HG02943 (cell line): ENCODE results near the gene OTOS.

ENCODE experiments used
- ATAC-seq: cut with Tn5 transposase; IDR thresholded peaks from one replicate; pipeline ENCODE4 v1.9.1; 2021; ENCODE audit warnings: mild to moderate bottlenecking, low read depth, moderate library complexity; ENCODE audit not compliant: unreplicated experiment

Gene OTOS

DNA sequence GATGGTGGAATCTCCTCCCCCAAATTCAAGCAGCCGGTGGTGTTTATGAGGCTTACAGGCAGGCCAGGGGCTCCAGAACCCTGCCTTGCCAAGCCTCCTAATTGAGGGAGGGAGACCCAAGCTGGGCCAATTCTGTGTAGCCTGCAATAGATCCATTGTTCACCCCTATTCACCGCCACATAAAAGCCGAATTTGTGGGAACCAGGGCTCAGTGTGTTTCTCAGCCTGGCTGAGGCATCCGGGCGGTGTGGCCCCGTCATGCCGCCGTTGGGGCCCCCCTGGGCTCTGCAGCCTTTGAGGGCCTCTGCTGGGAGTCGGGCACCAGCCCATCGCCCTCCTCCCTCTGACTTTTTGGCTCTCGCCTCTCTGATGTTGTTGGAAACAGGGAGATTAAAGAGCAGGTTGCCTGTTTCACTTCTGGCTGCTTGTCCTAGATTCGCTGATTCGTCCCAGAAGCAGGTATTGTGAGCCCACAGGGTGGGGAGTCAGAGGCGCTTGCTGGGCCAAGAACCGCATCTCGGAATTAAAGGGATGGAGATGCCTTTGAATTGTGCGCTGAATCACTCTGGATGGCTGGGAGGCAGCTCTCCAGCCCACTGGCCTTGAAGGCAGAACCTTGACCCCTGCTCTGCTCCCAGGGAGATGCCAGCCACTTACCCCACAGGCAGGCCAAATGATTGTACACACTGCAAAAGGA lies 14.7 kb upstream of the OTOS start:
- ATAC-seq, result no peak

DNA sequence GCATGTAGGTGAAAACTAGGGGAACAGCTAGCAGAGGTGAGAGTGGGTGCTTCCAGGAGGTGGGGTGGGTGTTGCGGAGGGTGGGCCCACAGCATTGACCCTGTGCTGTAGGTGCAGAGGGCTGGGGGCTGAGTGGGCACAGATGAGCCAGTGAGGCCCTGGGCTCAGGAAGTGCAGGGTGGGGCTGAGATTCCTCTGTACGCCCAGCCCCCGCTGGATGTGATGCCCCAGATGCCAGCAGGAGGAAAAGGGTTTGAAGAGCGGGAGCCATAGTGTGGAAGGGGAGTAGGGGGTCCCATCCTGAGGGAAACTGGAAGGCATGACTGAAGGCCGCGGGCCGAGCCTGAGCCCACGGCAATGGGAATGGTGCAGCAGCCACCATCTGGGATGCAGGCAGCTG lies 14.1 kb upstream of the OTOS start:
- no peak for ATAC-seq

DNA sequence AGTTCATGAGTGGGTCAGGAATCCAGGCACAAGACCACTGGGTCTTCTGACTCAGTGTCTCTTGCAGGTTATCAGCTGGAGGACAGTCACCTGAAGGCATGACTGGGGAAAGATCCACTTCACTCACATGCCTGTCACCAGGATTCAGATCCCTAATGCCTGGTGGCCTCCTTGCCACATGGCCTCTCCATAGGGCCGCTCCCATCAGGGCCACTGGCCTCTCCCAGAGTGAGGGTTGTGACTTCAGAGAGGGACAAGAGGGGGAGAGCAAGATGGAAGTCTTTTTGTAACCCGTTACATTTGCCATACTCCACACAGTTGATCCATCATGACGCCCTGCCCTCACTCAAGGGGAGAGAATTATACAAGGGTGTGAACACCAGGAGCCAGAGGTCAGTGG lies 13.0 kb upstream of the OTOS start:
- no peak for ATAC-seq

DNA sequence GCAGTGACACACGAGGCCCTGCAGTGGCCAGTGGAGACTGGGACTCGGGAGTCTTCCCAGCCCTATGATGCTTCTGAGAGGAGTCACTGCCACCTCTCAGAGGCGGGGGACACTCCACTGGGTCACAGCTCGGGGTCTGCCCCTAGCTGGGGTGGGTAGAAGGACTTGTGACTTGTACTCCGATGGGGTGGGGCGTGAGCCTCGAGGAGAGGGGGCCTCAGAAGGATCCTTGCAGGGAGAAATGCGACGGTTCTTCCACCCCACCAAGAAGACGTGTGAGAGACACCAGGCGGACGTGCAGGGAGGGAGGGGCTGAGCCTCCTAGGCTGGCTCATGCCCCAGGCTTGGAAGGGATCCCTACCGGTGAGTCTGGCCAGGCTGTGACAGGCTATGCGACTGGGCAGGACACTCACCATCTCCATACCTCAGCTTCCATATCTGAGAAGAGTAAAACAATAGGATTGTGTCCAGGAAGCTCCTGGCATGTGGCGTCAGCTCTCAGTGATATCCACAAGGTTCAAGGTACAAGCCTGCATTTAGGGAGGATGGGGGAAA lies 11.1 kb upstream of the OTOS start:
- no peak for ATAC-seq

DNA sequence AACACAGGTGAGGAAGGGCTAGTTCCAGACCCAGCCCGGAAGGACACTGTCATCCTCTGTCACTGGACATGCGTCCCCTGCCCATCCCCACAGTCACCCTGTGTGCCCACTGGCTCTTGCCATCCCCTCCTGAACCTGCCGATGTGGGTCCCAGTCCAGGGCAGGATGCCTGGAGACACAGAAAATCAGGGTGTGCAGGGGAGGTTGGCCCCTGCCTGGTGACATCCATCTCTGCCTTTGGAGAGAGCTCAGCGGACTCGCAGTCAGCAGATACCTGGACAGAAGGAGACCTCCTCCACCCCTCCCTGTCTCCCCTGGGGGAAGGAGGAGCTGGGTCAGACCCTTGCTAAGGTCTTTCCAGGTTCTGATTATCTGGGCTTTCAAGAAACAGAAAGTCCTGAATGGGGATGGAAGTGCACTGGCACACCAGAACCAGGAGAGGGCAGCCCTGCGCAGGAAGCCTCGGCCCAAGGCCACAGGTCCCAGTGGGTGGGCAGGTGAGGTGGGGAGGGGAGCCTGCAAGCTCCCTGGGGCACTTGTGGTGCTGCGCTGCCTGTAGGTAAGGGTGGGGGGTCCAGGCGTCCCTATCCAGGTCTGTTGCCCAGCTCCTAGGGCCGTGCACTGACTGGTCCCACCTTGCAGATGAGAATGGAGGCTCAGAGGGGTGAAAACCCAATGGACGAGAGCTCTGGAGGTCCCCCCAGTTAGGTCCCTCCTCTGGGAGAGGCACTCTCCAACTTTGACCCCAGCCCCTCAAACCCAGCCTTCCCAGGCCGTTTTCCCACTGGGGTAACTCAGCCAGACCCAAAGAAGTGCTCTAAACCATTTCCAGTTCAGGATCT lies 9.7 kb upstream of the OTOS start:
- no peak for ATAC-seq

DNA sequence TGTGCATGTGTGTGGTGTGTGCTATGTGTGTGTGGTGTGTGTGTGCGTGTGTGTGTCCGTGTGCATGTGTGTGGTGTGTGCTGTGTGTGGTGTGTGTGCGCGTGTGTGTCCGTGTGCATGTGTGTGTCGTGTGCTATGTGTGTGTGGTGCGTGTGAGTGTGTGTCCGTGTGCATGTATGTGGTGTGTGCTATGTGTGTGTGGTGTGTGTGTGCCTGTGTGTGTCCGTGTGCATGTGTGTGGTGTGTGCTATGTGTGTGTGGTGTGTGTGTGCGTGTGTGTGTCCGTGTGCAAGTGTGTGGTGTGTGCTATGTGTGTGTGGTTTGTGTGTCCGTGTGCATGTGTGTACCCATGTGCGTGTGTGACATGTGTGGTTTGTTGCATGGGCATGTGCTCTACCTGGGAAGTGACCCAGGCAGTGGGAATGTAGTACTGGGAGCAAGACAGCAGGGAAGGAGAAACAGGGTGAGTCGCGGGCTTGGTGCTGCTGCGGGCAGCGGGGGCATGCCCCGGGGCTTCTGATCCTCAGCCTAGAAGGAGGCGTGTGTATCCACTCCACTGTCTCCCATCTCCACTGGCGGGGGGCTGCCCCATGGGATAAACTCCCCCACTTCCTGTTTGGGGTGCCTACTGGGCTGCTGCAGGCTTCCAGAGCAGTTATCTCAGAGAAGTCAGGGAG lies 7.6 kb upstream of the OTOS start:
- ATAC-seq, result no peak

DNA sequence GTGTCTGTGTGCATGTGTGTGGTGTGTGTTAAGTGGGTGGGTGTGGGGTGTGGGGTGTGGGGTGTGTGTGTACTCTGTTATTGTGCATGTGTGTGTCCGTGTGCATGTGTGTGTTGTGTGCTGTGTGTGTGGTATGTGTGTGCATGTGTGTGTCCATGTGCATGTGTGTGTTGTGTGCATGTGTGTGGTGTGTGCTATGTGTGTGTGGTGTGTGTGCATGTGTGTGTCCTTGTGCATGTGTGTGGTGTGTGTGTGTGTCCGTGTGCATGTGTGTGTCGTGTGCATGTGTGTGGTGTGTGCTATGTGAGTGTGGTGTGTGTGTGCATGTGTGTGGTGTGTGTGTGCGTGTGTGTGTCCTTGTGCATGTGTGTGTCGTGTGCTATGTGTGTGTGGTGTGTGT lies 6.9 kb upstream of the OTOS start:
- ATAC-seq, result no peak

DNA sequence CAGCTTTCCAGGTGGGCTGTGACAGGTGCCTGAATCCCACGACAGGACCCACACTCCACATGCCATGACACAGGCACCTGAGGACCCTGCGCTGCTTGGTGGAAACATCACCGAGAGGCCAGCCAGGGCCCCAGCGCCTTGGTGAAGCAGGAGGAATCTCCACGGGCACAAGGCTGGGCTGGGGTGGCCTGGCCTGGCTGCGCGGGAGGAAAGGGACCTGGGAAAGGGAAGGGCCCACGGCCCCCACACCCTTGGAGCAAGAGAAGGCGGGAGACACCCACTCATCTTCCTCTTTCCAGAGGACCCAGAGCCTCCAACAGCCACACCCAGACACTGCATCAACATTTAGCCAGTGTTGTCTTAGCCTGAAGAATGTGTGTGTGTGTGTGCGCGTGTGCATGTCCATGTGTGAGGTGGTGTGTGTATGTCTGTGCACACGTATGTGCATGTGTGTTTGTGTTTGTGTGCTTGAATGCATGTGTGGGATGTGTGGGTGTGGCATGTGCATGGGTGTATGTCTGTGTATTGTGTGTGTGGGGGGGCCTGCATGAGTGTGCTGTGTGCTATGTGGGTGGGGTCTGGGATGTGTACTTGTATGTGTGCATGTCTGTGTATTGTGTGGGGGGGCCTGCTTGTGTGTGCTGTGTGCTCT lies 6.3 kb upstream of the OTOS start:
- ATAC-seq, result no peak

DNA sequence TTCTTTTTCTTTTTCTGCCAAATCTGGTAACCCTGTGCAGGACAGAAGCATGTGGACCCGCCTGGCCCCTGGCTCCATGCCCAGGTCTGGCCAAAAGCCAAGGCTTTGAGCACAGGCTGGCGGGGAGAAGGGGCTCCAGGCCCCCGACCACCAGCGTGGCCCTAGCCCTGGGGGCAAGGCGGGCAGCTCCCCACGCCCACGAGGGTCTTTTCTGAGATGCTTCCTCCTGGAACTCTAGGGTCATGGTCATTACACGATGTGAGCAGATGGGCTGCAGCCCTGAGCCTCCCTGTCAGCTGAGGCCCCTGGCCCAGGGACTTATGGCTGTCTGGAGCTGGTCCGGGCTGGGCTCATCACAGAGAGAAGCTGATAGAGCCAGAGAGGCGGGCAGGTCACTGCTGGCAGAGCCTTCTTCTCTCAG lies 5.7 kb upstream of the OTOS start:
- ATAC-seq, result no peak

DNA sequence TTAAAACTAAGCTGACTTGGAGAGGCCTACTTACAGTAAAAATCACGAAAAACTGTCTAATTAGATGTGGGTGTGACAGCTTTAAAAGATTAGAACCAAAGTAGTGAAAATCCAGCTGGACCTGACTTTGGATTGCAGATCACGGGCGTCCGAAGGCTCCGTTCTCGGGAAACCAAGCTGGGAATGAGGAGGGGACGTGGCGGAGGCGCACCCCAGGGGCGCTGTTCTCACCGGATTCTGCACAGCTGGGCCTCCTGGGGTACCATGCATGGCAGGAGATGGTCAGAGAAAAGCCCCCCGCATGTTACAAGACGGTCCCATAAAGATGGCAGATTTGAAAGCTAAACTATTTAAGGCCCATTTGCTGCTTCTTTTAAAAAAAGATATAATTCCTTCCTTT lies 5.0 kb upstream of the OTOS start:
- no peak for ATAC-seq

DNA sequence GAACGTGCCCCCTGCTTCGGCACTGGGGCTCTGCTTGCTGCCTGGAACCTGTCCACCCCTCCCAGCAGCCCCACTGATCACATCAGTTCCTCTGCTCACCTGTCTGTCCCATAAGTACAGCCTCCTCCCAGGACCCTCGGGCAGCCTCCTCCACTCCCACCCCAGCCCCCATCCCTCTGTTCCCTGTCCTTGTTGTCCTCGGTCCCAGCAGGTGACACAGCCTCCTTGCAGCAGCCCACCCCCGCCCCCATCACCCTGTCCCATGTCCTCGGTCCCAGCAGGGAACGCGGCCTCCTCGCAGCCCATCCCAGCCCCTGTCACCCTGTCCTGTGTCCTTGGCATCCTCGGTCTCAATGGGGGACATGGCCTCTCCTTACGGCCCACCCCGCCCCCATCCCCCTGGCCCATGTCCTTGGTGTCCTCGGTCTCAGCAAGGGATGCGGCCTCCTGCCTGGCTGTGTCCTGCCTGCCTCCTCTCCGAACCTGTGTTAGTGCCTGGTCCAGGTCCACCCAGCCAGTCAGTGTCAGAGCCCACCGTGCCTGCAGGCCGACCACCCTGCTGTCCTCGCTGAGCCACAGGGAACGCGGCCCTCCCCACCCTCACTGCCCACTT lies 4.3 kb upstream of the OTOS start:
- no peak for ATAC-seq

DNA sequence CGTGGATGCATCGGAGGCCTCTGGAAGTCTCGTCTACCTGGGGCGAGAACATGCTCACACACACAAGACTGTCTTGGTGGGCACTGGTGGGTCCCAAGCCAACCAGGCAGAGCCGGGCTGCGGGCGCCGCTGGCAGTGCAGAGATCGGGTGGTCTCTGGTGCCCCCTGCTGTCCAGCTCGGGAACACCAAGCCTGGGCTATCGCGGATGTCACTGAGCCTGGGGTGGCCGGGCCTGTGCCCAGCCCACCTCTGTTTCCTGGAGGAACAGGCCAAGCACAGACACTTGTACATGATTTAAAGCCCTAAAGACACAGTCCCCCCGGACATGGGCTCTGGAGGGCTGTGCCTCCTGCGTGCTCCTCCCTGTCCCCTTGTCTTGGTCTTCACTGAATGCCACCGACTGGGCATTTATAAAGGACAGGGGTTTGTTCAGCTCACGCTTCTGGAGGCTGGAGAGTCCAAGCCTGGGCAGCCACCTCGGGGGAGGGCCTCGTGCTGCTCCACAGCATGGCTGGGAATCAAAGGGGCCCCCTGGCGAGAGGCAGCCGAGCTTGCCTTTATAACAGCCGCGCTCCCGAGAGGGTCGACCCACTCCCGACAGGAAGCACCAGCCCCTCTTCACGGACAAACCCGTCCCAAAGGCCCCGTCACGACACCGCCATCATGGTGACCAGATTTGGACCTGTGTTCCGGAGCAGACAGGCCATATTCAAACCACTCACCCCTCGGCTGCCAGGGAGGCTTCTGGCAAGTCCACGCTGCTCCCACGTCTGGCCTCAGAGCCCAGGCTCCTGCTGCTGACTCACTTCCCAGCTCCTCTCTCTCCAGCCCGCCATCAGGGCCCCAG lies 3.6 kb upstream of the OTOS start:
- no peak for ATAC-seq

DNA sequence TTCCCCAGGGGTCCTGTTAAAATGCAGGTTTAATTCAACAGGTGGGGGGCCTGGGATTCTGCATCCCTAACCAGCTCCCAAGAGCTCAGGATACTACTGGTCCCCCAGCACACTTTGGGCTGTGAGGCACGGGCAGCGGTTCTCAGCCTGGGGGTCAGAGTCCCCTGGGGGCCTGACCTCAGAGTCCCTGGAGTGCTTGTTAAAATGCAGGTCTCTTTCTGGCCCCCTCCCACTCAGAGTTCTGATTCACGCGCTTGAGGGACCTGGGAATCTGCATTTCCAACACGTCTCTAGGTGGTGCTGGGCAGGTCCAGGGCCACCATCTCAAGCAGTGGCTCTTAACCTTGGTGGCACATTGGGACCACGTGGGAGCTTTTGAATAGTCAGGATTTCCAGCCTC lies 2.8 kb upstream of the OTOS start:
- no peak for ATAC-seq

DNA sequence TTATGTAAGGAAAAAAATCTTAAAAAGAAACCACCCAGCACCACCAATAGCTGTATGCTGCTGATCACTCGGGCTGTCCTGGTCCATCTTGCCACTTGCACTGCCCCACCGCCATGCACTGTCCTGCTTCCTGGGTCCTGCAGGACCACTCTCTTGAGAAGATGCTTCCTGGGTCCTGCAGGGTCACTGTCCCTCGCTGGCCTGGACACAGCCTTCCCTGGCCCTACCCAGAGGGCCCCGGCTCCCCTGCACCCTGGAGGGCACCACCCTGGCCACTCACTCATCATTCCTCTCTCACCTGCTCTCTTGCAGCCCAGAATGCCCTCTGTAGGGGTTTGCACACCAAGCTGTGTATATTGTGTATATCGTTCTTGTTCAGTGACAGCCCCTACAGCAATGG lies 2.4 kb upstream of the OTOS start:
- ATAC-seq, result no peak

DNA sequence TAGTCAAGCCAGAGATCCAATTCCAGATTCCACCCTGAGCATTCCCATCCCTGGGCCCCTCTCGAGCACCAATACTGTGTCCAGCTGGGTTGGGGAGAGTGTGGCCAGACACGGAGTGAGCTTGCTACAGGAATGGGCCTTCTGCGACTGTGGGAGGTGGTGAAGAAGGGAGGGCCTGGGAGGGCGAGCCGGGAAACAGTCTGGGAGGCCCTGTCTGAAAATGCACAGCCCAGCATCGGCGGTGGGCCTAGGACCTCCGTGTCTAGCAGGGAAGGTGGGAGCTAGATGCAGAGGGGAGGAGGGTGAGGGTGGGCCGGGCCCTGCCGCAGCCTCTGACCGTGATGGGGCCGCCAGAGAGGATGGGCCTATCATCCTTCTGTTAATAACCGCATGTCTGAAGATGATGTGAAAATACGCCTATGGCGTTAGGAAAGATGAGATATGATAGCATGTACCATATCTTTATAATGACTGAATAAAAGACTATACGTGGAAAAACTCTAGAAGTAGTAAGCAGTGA lies 1.9 kb upstream of the OTOS start:
- ATAC-seq, result no peak

DNA sequence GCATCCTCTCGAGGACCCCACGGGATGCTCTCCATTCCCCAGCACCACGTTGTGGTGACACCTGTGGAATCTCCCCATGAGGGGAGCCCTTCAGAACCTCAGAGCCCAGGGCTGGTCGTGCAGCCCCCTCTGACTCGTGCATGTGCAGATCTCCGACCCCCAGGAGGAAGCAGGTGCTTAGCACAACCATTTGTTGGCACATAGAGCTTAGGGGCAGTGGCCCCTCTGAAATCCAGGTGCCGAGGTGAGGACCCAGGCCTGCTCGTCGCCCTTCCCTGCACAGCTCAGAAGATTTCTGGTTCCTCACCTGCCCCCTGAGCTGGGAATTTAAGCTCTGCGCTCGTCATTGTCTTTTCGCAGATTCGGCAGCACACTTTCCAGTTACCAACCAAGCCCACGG lies 1.3 kb upstream of the OTOS start:
- ATAC-seq, result no peak

DNA sequence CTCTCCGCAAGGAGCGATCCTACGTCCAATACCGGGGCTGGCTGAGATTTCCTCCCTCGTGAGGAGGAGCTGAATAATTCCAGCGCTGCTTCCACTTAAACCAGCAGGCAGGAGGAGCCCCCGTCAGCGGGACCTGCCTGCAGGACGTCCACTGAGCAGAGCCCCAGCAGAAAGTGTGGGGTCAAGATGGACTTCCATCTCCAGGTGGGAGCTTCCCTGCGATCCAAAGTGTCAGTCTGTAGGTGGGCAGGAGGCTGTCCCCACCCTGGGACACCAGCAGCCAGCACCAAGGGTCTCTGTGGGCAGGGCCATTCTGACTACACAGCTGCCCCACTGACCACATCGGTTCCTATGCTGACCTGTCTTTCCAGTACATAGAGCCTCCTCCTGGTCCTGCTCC lies 462 bp upstream of the OTOS start:
- no peak for ATAC-seq

DNA sequence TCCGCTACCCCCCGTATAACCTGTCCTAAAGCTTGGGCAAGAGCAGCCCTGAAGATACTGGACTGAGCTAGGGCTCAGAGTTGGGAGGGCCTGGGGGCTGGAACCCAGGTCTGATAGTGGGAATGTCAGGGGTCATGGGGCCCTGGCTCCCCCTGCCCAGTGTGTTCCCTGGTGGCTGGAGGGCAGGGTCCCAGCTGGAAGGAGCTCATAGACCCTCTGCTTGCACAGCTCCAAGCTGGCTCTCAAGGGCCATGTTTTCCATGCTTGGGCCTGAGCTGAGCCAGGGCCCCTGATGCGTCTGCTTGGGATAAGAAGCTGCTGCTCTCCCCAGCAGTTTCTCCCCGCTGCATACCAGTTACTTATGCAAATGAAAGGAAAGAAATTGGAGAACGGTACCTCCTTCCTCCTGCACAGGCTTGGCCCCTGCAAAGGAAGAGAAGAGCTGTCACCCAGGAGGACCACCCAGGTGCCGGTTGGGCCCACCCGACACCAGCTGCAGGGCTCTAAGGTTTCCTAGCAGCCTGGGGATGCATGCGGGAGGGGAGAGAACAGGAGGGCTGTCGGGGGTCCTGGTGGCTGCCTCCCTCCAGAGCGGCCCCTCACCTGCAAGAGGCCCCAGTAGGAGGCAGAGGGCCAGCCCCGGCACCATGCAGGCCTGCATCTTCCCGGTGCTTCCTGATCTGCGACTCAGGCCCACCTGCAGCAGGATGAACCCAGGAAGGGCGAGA lies 628 bp downstream of the OTOS start:
- ATAC-seq, result no peak

DNA sequence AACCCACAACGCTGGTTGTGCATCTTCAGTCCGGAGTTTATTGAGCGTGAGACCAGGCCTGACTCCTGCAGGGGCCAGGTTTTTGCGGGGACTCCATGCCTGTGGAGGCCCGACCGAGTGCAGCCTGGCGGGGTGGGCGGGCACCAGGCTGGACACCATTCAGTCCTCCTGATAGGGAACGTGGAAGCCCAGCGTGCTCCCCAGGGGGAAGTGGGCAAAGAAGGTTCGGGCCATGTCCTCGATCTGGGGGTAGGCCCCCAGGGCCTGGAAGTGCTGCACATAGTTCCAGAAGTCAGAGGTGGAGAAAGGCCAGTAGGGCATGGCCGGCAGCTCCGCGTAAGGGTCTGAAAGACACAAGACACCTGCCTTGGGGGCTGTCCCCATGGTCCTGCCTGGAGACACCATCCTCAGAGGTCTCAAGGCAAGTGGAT lies 1.4 kb downstream of the OTOS start:
- ATAC-seq, result no peak
